NCI-H146 treated with DMSO at 0.1 percent for 48 hours (cell line): Measurements from ENCODE around the gene CD93.

Experiments
- DNase-seq: peaks from one replicate; lab custom pipeline; 2025; ENCODE audit not compliant: unreplicated experiment; lab: John Stamatoyannopoulos, UW

The CD93 gene

DNA sequence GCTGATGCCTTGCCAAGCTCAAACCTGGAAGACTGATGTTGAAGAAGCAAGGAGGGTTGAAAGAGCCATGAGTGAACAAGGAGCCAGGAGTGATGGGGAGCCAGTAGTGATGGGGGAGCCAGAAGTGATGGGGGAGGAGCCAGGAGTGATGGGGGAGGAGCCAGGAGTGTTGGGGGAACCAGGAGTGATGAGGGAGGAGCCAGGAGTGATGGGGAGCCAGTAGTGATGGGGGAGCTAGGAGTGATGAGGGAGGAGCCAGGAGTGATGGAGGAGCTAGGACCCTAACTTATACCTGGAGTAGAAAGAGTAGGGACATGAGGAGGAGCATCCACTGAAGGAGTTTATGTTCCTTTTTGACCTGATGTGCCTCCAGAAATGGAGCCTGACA is 14.6 kb upstream of the CD93 start:
- DNase-seq = no peak

DNA sequence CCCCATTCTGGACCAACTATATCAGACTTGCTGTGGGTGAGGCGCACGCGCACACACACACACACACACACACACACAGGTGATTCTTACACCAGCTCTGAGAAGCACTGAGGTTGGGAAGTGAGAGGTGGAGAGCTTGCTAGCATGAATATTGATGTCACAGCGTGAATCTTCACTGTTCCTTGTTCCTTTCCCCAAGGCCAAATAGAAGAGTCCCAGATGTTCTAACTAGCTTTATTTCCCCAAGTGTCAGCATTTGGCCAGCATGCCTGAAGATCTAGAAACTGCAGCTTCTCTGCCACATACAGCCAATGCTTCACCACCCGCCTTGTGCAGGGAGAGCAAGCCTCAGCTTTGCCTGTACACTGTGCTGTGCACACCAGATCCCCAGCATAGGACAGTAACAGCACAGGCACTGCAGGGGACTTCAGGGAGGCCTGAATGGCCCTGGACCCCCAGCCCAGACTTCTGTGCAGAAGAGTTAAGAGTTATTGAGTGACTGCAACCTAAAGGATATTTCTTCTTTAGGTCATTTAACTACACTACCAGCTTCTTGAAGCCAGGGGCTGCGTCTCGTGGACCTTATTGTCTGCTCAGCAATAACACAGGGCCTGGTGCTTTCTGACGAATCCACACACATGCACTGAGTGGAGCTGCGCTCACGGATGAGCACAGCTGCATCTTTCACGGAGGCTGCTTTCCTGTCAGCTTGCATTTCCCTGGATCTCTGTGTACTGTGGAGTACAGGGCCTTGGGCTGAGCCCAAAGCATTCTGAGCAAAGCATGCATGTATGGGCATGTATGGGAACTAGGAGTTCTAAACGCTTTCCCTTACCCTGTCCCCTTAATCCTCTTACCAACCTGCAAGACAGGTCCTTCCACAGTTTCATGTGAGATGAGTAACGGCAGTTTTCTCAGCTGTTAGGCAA is 13.9 kb upstream of the CD93 start:
- DNase-seq = no peak

DNA sequence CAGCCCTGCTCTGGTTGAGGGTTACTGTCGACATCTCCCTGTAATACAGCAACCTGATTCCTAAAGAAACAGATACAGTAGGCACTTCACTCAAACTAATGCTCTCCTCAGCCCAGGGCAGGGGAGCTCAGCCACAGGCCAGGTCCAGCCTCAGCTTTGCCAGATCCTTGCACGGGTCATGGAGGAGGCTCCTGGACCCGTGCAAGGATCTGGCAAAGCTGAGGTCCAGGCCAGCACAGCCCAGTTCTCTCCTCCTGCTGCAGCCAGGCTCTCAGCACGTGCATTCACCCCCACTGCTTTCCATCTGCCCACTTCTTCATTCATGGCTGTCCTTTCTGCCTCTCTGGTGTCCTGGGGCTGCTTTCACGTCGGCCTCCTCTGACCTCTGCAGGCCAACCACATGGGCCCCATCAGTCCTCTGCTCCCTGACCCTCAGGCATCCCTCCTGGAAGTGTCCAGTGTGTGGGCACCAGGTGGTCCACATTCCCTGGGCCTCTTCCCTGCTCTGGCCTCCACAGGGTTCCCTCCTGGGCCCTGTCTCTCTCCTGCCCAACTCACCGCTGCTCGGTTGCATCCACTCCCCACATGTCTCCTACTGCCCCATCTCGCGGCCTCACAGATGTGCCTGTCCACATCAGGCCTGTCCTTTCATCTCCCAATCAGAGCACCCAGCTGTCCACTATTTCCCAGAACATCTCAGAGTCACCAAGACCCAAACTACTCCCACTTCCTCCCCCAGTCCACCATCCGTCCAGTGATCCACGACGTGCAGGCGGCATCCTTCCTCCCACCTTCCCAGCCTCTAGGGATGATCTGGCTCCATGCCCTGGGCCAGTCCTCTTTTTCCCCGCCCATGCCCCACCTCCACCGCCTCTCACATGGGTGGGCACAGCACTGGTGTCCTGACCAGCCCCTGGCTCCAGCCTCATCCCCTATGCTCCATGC is 11.8 kb upstream of the CD93 start:
- DNase-seq = no peak

DNA sequence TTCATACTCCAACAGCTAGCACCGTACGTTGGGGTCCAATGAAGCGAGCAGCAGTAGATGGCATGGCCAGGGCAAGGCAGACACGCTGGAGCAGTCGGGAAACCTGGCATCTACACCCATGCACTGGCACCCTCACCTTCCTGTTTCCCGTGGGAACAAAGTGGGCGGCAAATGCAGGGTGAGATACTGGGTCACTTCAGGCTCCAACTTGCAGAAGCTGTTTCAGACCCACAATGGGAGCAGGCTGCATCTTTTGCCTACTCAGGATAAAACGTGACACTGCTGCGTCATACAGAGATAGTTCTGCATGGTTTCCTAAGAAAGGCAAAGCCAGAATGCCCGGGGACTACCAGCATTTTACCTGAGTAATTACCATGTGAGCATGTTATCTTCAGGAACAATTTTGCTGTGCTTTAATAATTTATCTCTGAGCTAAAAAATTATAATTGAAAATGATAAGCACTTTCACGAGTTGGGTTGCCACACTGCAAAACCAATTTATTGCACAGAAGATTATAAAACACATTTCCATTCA is 10.9 kb upstream of the CD93 start:
- DNase-seq = no peak

DNA sequence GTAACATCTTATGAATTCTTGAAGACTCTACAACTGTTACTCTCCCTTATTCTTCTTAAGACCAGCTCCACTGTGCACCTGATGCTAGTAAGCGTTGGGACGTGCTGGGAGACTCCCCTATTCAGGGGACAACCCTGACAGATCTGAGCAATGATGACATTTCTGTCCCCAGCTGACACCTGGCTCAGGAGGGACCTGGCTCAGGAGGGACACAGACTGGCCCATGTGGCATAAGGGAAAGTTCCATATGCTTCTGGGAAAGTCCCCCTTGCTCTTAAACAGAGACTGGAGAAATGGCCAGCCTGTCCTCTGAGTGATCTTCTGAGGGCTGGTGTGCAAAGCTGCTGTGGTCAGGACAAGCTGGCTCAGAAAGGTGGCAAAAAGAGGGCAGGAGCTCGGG is 10.0 kb upstream of the CD93 start:
- DNase-seq = no peak

GRCh38 chr20:23095499-23095898 is 9.4 kb upstream of the CD93 start:
- DNase-seq = no peak

DNA sequence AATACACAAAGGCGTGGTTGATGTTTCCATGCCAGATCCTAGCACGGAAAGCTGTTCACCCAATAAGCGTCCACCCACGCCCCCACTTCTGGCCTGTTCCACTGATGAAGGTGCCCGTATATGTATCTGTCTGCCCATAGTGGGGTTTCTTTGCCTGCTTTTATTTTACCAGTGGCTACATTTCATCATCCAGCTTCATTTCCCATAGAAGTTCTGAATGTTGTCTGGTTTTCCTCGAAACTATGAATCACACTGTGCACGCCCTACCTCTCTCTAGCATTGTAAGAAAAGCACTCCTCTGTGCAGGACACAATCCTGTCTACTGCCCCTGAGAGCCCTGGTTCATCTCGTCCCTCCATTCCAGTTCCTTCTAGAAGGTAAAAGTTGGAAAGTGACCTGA is 8.8 kb upstream of the CD93 start:
- no peak for DNase-seq

DNA sequence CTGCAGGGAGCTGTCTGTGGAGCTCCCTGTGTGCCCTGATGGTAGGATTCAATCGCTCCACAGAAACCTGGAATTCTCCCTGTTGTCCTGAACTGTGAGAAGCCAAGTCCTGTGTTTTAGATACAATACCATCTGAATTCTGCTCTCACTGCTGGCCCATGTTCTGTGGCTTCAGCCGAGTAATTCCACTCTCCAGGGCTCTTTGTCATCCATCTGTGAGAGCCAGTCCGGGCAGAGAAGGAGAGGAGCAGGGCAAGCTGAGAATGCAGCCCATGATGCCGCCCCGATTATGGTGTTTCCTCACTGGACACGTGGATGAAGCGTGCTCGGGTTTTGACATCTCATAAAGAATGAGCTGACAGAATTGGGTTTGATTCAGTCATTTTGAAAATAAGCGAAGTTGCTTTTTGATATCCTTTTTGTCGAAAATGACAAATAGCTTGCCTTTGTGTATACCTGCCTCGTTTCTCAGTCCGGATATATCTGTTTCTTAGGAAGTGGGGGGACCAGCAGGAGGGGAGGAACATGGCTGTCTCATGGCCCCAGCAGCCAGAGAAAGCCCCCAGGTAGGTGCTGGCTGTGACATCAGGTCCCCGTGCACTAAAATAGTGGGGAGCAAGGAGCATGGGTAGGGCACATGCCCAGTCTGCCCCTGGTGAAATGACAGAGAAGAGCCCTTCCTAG is 8.2 kb upstream of the CD93 start:
- no peak for DNase-seq

DNA sequence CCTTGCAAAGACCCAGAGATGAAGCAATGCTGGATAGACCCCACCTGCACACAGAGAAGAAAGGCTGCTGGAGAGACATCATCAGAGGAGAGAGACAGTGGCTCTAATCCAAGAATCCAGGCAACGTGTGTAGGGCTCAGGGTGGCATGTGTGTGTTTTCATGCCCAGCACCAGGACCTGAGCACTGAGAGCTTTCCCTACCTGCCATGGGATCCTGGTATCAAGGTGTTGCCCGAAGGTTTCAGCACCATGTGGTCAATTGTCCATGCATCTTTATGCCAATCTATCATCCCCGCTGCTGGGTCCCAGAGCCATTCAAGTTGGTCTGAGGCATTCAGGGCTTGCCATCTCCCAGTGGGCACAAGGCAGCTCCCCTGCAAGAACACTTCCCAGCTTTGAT is 7.5 kb upstream of the CD93 start:
- no peak for DNase-seq

- DNase-seq = no peak
These were observed 6.9 kb upstream of the CD93 start for GRCh38 chr20:23092861-23093495.

GRCh38 chr20:23092384-23092756 is 6.2 kb upstream of the CD93 start:
- DNase-seq = no peak

- DNase-seq = no peak
These were observed 5.7 kb upstream of the CD93 start for GRCh38 chr20:23091721-23092383.

- no peak for DNase-seq
These were observed 4.8 kb upstream of the CD93 start for GRCh38 chr20:23090878-23091277.

GRCh38 chr20:23090147-23090546 is 4.0 kb upstream of the CD93 start:
- DNase-seq = no peak

- no peak for DNase-seq
These were observed 2.7 kb upstream of the CD93 start for GRCh38 chr20:23088866-23089265.

DNA sequence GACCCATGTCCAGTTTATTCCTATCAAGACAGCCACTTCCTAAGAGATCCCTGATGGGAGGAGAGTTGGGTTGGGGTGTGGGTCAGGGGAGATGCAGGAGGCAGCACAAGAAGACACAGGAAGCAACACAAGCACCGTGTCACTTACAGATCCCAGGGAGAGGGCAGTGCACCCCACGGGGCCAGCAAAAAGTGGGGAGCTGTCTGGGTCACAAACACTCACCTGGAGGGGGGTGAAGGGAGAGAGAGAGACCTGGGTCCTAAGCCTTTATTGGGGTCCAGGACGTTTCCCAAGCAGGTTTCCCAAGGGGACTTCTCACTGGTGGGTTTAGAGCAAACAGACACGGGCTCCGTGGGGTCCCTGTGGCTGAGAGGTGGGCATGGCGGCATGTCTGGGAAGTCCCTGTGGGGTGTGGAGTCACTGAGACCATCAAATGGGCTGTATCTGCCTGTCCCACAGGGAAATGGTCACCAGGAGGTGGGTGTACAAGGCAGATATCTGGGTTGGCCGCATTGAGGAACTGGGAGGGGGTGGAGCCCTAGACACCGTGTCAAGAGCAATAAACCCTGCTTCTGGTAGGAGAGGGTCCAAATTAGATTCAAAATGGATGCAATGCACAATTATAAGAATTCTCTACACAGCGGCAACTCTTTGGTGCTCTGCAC is 1.6 kb upstream of the CD93 start:
- no peak for DNase-seq

- DNase-seq = no peak
These were observed 847 bp upstream of the CD93 start for GRCh38 chr20:23086931-23087411.

DNA sequence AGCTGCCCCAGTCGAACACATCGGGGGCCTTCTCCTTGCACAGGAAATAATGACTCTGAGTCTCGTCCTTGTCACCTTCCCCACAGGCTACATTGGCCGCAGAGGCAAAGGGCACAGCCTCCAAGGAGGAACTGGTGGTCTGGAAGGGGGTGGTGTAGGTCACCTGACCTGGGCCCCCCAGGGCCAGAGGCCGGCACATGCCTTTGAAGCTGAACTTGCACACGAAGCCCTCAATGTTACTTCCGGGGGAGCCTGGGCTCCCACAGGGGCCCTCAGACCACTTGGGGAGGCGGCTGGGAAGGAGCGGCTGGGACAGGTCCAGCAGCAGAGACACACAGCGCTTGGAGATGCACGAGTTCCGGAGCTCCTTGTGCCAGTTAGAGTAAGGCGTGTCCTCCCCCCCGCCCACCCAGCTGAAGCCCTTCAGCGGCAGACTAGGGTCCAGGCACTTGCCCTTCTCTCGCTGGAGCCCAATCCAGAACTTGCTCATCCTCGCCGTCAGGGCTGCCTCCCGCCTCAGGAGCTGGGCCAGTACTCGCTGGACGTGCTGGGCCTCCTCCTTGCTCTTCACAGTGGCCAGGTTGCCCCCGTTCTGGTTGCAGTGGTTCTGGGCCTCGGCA is 578 bp downstream of the CD93 start:
- DNase-seq = no peak

DNA sequence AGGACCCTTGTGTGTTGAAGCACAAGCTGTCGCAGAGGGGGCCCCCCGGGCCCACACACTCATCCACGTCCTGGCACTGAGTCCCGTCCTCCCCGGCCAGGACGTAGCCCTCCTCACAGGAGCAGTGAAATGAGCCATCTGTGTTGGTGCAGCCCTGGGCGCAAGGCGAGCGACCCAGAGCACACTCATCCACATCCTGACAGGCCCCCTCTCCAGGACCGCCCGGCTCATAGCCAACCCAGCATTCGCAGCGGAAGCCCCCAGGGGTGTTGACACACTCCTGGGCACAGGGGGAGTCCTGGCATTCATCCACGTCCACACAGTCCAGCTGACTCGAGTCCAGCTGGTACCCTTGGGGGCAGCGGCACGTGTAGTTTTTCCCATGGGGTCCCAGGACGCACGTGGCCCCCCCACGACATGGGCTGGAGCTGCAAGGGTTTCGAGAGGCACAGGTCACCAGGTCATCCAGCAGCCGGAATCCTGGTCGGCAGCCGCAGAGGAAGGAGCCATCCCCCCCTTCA is 1.2 kb downstream of the CD93 start:
- DNase-seq = no peak
